Right cardiac atrium (tissue), 5 donors: Measurements from ENCODE around the gene PTPRN2. TPM values are rescaled to one million over a fixed set of nuclear protein-coding genes. Genes with fewer than 3 reads are reported as not detected.
"Not testable (repeated sequence)": the region's sequence is repeated elsewhere in the genome, so short reads cannot be mapped to it uniquely, and the experiment has no call there.

Experiments
- ATAC-seq, 2 donors: fragments of 200-7000 bp; cut with Tn5 transposase; one replicate each; pipeline versions ENCODE4 v1.8.0 to v1.9.1; 2020; ENCODE audit warnings: moderate library complexity in 2 of 2, mild to moderate bottlenecking in 1 of 2
- DNase-seq, 3 donors: peaks; one replicate each; pipeline ENCODE4 v3.0.0-alpha.2; 2020
- H3K27ac ChIP-seq: one replicate; pipeline ENCODE4 v1.5.1; 2013; ENCODE audit warnings: mild to moderate bottlenecking, low read length, control low read depth, moderate library complexity
- H3K27me3 ChIP-seq: one replicate; pipeline ENCODE4 v1.6.1; 2013; ENCODE audit not compliant: control insufficient read depth, insufficient read depth
- H3K4me1 ChIP-seq: one replicate; pipeline ENCODE4 v1.6.1; 2013; ENCODE audit warnings: low read length; ENCODE audit not compliant: control insufficient read depth, insufficient read depth
- H3K4me3 ChIP-seq: one replicate; pipeline ENCODE4 v1.5.1; 2013; ENCODE audit warnings: low read length, control low read depth
- H3K9me3 ChIP-seq: one replicate; pipeline ENCODE4 v1.6.1; 2013; ENCODE audit warnings: low read length; ENCODE audit not compliant: control insufficient read depth
- WGBS: extraction: QIAGEN DNeasy Blood & Tissue Kit; methylation state at CpG from one replicate; pipeline ENCODE4 v1.1.7; 2013; 5-methylcytosine and 5-hydroxymethylcytosine counted together
- intact Hi-C, 4 donors: fragments of 100-400 bp; cut with DNase I; formaldehyde crosslinking; loops; one replicate each; pipeline versions ENCODE4 v1.11.0 to v1.14.0; 2022 to 2023
- polyA plus RNA-seq: library from polyadenylated mRNA; stranded (reverse); fragments of 200-250 nt; gene quantifications from one replicate; pipeline ENCODE4 v1.2.3, GENCODE V29; 2013
- total RNA-seq, 4 donors: library from RNA; stranded (reverse); fragmentation: NEBNext Ultra II Directional; extraction: Animal tissue kit (Norgen Biotek cat#: 25700); gene quantifications; one replicate each; pipeline ENCODE4 v1.2.1, GENCODE V29; 2021
- donor health status: healthy with polysubstance abuse.
- donor health status: DM: no; HTN: yes; CAD: no.
- donor health status: DM: no; HTN: no; CAD: no.
- donor health status: DM: no; HTN: yes; CAD: no; lungs with severe emphysema.
- donor health status: DM: yes; HTN: yes; CAD: no.

PTPRN2 gene
- total and polyA plus RNA-seq, 5 donors: 1.5 to 3.9 (median 1.9) TPM

- no peak overlapping the region for H3K27ac ChIP-seq
- ATAC-seq: no peak
- no peak overlapping the region for H3K4me3 ChIP-seq
- intact Hi-C loops: no loop called here
- H3K4me1 ChIP-seq: no peaks in the 10 kb centered on the region
- DNase-seq: no peak
- H3K27me3 ChIP-seq: no peaks in the 10 kb centered on the region
- H3K9me3 ChIP-seq: no peaks in the 10 kb centered on the region
Measured at GRCh38 chr7:158039270-158039669, 548.4 kb downstream of the PTPRN2 start.

DNA sequence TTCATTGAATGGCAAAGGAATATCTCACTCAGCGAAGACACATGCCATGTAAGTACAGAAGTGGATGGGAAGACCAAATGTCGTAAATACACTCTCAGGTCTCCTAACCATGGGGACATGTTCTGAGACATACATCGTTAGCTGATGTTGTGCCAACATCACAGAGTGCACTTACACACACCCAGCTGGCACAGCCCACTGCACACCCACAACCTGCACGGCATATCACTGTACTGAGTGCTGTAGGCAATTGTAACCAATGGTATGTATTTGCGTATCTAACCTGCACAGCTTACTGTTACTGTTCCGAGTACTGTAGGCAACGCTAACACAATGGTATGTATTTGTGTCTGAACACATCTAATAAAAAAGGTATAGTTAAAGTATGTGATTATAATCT, 550.4 kb downstream of the PTPRN2 start:
- DNase-seq (no peak), ATAC-seq (no peak)
- no peaks in the 10 kb centered on the region for H3K27me3 ChIP-seq
- WGBS: 87% methylated on average over 7 of the region's 7 CpGs
- no peaks in the 10 kb centered on the region for H3K4me1 ChIP-seq
- no peak overlapping the region for H3K4me3 ChIP-seq
- H3K9me3 ChIP-seq: no peaks in the 10 kb centered on the region
- intact Hi-C loops: no loop called here
- no peak overlapping the region for H3K27ac ChIP-seq

GRCh38 chr7:158035343-158035742, 552.3 kb downstream of the PTPRN2 start:
- intact Hi-C loops: no loop called here
- H3K4me1 ChIP-seq: no peaks in the 10 kb centered on the region
- H3K27me3 ChIP-seq: no peaks in the 10 kb centered on the region
- 71% methylated on average over 4 of the region's 4 CpGs for WGBS
- no peaks in the 10 kb centered on the region for H3K9me3 ChIP-seq
- no peak overlapping the region for H3K4me3 ChIP-seq
- no peak for ATAC-seq
- no peak overlapping the region for H3K27ac ChIP-seq
- DNase-seq: no peak

- ATAC-seq (no peak), DNase-seq (no peak)
- Histone ChIP-seq H3K4me1 (no peaks in the 10 kb centered on the region), H3K9me3 (no peaks in the 10 kb centered on the region), H3K27ac (no peak overlapping the region), H3K27me3 (no peaks in the 10 kb centered on the region), H3K4me3 (no peak overlapping the region)
- 75% methylated on average over 3 of the region's 3 CpGs for WGBS
- intact Hi-C loops: no loop called here
Measured at GRCh38 chr7:158034571-158034970, 553.1 kb downstream of the PTPRN2 start.

- H3K9me3 ChIP-seq, ATAC-seq, H3K27me3 ChIP-seq, H3K4me1 ChIP-seq, H3K4me3 ChIP-seq, DNase-seq, intact Hi-C loops, H3K27ac ChIP-seq: not testable (repeated sequence)
- WGBS: 87% methylated on average over 6 of the region's 6 CpGs
Measured at GRCh38 chr7:158033925-158034324, 553.7 kb downstream of the PTPRN2 start.

GRCh38 chr7:158033196-158033595, 554.4 kb downstream of the PTPRN2 start:
- no peaks in the 10 kb centered on the region for H3K27me3 ChIP-seq
- no peaks in the 10 kb centered on the region for H3K9me3 ChIP-seq
- intact Hi-C loops: no loop called here
- no peaks in the 10 kb centered on the region for H3K4me1 ChIP-seq
- WGBS: 79% methylated on average over 8 of the region's 8 CpGs
- no peak overlapping the region for H3K27ac ChIP-seq
- DNase-seq (no peak), ATAC-seq (no peak)
- no peak overlapping the region for H3K4me3 ChIP-seq

DNA sequence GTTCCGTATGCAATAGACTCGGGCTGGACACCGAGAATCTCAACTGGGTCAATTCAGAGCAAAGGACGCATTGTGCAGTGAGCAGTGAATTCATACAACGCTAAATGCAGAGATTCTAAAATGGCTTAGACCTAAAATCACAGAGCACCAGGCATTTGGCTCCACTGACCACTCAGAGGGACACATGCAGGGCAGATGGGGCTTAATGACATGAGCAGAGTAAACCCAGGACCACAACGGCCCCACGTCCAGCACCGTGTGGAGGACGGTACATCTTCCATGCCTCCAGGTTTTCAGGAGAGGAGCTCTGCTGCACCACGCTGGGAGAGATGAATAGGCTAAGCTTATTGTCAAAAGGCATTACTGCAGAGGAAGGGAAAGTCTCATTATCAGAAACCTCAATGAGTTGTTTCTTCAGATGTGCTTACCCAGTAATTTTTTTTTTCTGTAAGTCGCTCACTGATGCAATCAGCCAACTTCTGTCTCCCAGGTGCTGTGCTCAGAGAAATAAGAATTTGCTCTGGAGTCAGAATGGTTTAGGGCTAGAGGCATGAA, 555.0 kb downstream of the PTPRN2 start:
- H3K9me3 ChIP-seq: no peaks in the 10 kb centered on the region
- ATAC-seq (no peak), DNase-seq (no peak)
- no peak overlapping the region for H3K4me3 ChIP-seq
- H3K4me1 ChIP-seq: no peaks in the 10 kb centered on the region
- no peaks in the 10 kb centered on the region for H3K27me3 ChIP-seq
- no peak overlapping the region for H3K27ac ChIP-seq
- WGBS: 79% methylated on average over 11 of the region's 11 CpGs
- intact Hi-C loops: no loop called here

- Histone ChIP-seq H3K4me3 (no peak overlapping the region), H3K4me1 (no peaks in the 10 kb centered on the region), H3K27me3 (no peaks in the 10 kb centered on the region), H3K9me3 (no peaks in the 10 kb centered on the region), H3K27ac (no peak overlapping the region)
- 46% methylated on average over 13 of the region's 13 CpGs for WGBS
- no peak for DNase-seq
- intact Hi-C loops: no loop called here
- no peak for ATAC-seq
Measured at GRCh38 chr7:158031867-158032308, 555.7 kb downstream of the PTPRN2 start.

DNA sequence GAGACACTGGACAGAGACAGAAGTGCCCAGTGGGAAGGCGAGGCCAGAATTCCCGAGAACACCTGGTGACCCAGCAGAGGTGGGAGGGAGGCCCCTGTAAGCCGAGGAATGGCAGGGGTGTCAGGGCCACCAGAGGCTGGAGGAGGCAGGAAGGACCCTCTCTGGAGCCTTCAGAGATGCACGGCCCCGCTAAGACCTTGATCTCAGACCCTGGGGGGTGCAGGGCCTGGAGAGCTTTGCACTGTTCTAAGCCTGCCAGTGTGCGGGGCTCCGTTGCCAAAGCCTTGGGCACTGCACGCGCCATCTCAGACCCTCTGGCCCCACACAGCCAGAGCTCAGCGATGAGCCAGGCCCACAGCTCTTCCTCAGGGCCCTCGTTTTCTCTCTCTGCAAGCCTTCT, 557.1 kb downstream of the PTPRN2 start:
- no peak for ATAC-seq
- 79% methylated on average over 11 of the region's 11 CpGs for WGBS
- Histone ChIP-seq H3K4me3 (no peak overlapping the region), H3K9me3 (no peaks in the 10 kb centered on the region), H3K4me1 (no peaks in the 10 kb centered on the region), H3K27me3 (no peaks in the 10 kb centered on the region), H3K27ac (no peak overlapping the region)
- intact Hi-C loops: no loop called here
- DNase-seq: no peak

DNA sequence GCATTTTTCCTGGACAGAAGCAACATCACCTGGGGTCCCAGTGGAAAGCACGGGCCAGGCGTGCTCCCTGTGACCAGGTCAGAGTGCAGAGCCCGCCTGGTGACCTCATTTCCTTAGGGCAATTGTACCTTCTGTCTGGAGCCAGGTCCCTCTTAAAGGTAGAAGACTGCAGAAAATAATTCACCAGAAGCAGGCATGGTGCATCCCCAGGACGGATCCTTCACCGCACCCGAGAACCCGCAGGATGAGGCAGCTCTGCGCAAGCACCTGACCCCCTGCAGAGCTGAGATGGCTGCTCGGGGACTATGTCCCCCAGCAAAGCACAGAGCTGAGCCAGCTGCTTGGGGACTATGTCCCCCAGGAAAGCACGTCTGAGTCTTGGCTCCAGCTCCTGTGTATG, 557.6 kb downstream of the PTPRN2 start:
- no peaks in the 10 kb centered on the region for H3K27me3 ChIP-seq
- no peak for DNase-seq
- H3K9me3 ChIP-seq: no peaks in the 10 kb centered on the region
- no peak for ATAC-seq
- intact Hi-C loops: no loop called here
- no peak overlapping the region for H3K27ac ChIP-seq
- H3K4me1 ChIP-seq: no peaks in the 10 kb centered on the region
- WGBS: 84% methylated on average over 10 of the region's 10 CpGs
- no peak overlapping the region for H3K4me3 ChIP-seq

GRCh38 chr7:158029509-158029908, 558.1 kb downstream of the PTPRN2 start:
- Histone ChIP-seq H3K4me1 (no peaks in the 10 kb centered on the region), H3K4me3 (no peak overlapping the region), H3K27ac (no peak overlapping the region), H3K27me3 (no peaks in the 10 kb centered on the region), H3K9me3 (no peaks in the 10 kb centered on the region)
- WGBS: 50% methylated on average over 5 of the region's 5 CpGs
- no peak for ATAC-seq
- intact Hi-C loops: no loop called here
- DNase-seq: no peak

DNA sequence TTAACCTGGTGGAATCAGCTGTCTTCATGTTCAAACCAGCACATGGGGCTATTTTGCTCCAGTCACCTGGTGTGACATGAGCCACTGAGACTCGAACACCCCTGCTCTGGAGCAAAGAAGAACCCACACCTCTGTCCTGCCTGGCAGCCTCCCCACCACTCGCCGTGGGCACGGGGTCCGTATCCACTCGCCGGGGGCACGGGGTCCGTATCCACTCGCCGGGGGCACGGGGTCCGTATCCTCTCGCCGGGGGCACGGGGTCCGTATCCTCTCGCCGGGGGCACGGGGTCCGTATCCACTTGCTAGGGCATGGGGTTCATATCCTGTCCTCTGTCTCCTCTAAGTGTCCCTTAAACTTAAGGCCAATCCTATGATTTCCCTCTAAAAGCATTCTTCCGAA, 558.7 kb downstream of the PTPRN2 start:
- ATAC-seq (no peak), DNase-seq (no peak)
- H3K4me3 ChIP-seq: no peak overlapping the region
- H3K27me3 ChIP-seq: no peaks in the 10 kb centered on the region
- no peaks in the 10 kb centered on the region for H3K4me1 ChIP-seq
- no peaks in the 10 kb centered on the region for H3K9me3 ChIP-seq
- intact Hi-C loops: no loop called here
- WGBS: 89% methylated on average over 22 of the region's 22 CpGs
- H3K27ac ChIP-seq: no peak overlapping the region
